Common myeloid progenitor, CD34-positive (primary cell): ENCODE measurements around the gene MRPL55.

ENCODE experiments used
- CTCF ChIA-PET: fragments of 350-600 bp; sonication (Branson Sonifier 250); formaldehyde crosslinking; loops from one replicate; lab custom pipeline; 2021; ENCODE audit warnings: antibody characterized with exemption; lab: Charles Lee
- POLR2A ChIA-PET: fragments of 350-600 bp; sonication (Branson Sonifier 250); formaldehyde crosslinking; loops from one replicate; lab custom pipeline; 2021; ENCODE audit warnings: antibody characterized with exemption; lab: Charles Lee
- DNase-seq, 3 donors: peaks; one replicate each; pipeline versions ENCODE4 v3.0.0 to v3.0.0-alpha.2; 2013
- H3K27ac ChIP-seq, 2 experiments: 1 replicate in 1 of 2; 2 replicates in 1 of 2; pipeline ENCODE4 v1.7.0; 2013; ENCODE audit warnings: inconsistent platforms in 2 of 2, low read length in 2 of 2, mild to moderate bottlenecking in 2 of 2, low read depth in 1 of 2, moderate library complexity in 1 of 2; ENCODE audit not compliant: severe bottlenecking in 2 of 2, insufficient read depth in 1 of 2, poor library complexity in 1 of 2
- H3K27me3 ChIP-seq, 5 experiments: replicated peaks in 2 of 5; 1 replicate in 3 of 5; 2 replicates in 2 of 5; pipeline versions ENCODE4 v1.6.1 to v1.7.0; 2013; ENCODE audit warnings: low read length in 4 of 5, mild to moderate bottlenecking in 2 of 5, moderate library complexity in 2 of 5, inconsistent platforms in 1 of 5; ENCODE audit not compliant: insufficient read depth in 5 of 5, control insufficient read depth in 4 of 5
- H3K36me3 ChIP-seq, 4 experiments: 1 replicate in 2 of 4; 2 replicates in 2 of 4; pipeline versions ENCODE4 v1.6.1 to v1.7.0; 2013; ENCODE audit warnings: low read length in 3 of 4, control low read depth in 1 of 4, mild to moderate bottlenecking in 1 of 4; ENCODE audit not compliant: control insufficient read depth in 4 of 4, insufficient read depth in 4 of 4
- H3K4me1 ChIP-seq, 4 experiments: 1 replicate in 3 of 4; 2 replicates in 1 of 4; pipeline versions ENCODE4 v1.6.1 to v1.7.1; 2013; ENCODE audit warnings: low read length in 3 of 4, mild to moderate bottlenecking in 3 of 4, control low read depth in 1 of 4, inconsistent platforms in 1 of 4, moderate library complexity in 1 of 4; ENCODE audit not compliant: control insufficient read depth in 4 of 4, insufficient read depth in 4 of 4; ENCODE audit errors: control extremely low read depth in 1 of 4
- H3K4me3 ChIP-seq, 7 experiments: 1 replicate in 4 of 7; 2 replicates in 3 of 7; pipeline versions ENCODE4 v1.5.1 to v1.7.0; 2013; ENCODE audit warnings: mild to moderate bottlenecking in 7 of 7, low read length in 6 of 7, moderate library complexity in 6 of 7, inconsistent platforms in 2 of 7, low read depth in 2 of 7, control low read depth in 1 of 7; ENCODE audit not compliant: insufficient read depth in 4 of 7, control insufficient read depth in 1 of 7; ENCODE audit errors: extremely low read depth in 1 of 7
- H3K9me3 ChIP-seq, 5 experiments: 1 replicate in 4 of 5; 2 replicates in 1 of 5; pipeline versions ENCODE4 v1.6.1 to v1.7.1; 2013; ENCODE audit warnings: low read length in 4 of 5, mild to moderate bottlenecking in 2 of 5, inconsistent platforms in 1 of 5, low read depth in 1 of 5, moderate library complexity in 1 of 5; ENCODE audit not compliant: control insufficient read depth in 4 of 5, insufficient read depth in 2 of 5; ENCODE audit errors: control extremely low read depth in 1 of 5
- WGBS: methylation state at CpG from one replicate; pipeline ENCODE4 v1.1.5; 2013; ENCODE audit not compliant: insufficient coverage; 5-methylcytosine and 5-hydroxymethylcytosine counted together

The MRPL55 gene

DNA sequence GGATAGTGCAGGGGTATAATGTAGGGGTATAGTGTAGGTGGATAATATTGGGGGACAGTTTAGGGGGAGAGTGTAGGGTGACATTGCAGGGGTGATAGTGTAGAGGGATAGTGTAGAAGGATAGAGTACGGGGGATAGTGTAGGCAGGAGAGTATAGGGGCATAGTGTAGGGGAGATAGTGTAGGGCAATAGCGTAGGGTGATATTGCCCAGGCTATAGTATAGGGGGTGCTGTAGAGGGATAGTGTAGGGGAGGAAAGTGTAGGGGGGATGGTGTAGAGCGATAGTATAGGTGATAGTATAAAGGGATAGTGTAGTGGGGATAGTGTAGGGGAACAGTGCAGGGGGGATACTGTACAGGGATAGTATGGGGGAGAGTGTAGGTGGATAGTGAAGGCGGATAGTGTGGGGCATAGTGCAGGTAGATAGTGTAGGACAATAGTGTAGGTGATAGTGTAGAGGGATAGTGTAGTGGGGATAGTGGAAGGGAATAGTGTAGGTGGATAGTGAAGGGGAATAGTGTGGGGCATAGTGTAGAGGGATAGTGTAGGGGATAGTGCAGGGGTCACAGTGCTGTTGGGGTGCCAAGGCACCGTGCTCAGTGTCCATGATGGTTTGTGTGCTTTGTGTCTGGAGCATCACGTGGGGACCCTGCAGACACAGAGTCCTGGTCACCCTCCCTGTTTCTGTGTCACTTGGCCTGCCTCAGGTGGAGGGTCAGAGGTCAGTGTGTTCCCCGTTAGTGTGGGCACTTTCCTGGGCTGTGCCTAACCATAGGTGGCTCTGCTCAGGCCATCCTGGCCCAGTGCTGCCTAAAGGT is 37.1 kb downstream of the MRPL55 start:
- no peaks in the 10 kb centered on the region for H3K9me3 ChIP-seq
- no peak overlapping the region for H3K27ac ChIP-seq
- ChIA-PET CTCF (no interaction called here), POLR2A (no interaction called here)
- peaks cover 0 to 61% (median 30%) of the 10 kb centered on the region in 5 experiments for H3K27me3 ChIP-seq
- no peaks in the 10 kb centered on the region for H3K4me1 ChIP-seq
- H3K36me3 ChIP-seq = no peaks in the 10 kb centered on the region
- no peak overlapping the region for H3K4me3 ChIP-seq
- 73% methylated on average over 7 of the region's 7 CpGs for WGBS
- DNase-seq = no peak

DNA sequence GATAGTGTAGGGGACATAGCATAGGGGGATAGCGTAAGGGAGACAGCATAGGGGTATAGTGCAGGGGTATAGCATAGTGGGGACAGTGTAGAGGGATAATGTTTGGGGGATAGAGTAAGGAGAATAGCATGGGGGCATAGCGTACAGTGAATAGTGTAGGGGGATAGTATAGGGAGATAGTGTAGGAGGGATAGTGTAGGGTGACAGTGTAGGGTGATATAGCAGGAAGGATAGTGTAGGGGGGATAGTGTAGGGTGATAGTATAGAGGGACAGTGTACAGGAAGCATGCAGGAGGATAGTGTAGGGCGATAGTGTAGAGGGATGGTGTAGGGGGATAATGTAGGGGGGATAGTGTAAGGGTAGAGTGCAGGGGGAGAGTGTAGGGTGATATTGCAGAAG is 38.2 kb downstream of the MRPL55 start:
- H3K9me3 ChIP-seq = no peaks in the 10 kb centered on the region
- H3K4me1 ChIP-seq = no peaks in the 10 kb centered on the region
- 74% methylated on average over 3 of the region's 3 CpGs for WGBS
- no peak overlapping the region for H3K4me3 ChIP-seq
- no peak overlapping the region for H3K27ac ChIP-seq
- H3K36me3 ChIP-seq = no peaks in the 10 kb centered on the region
- ChIA-PET POLR2A (no interaction called here), CTCF (no interaction called here)
- no peak for DNase-seq
- peaks cover 3 to 72% (median 33%) of the 10 kb centered on the region in 5 experiments for H3K27me3 ChIP-seq

DNA sequence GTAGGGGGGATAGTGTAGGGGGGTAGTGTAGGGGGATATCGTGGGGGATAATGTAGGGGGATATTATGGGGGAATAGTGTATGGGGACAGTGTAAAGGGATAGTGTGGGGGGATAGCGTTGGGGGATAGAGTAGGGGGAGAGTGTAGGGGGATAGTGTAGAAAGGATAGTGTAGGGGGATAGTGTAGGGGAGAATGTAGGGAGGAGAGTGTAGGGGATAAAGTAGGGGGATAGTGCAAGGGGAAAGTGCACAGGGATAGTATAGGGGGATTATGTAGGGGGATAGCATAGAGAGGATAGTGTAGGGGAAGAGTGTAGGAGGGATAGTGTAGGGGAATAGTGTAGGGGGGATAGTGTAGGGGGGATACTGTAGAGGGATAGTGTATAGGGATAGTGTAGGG is 38.9 kb downstream of the MRPL55 start:
- peaks cover 3 to 74% (median 33%) of the 10 kb centered on the region in 5 experiments for H3K27me3 ChIP-seq
- POLR2A ChIA-PET = no interaction called here
- CTCF ChIA-PET = no interaction called here
- WGBS = 17% methylated on average over 1 of the region's 2 CpGs
- H3K4me3 ChIP-seq = no peak overlapping the region
- no peak overlapping the region for H3K27ac ChIP-seq
- no peaks in the 10 kb centered on the region for H3K9me3 ChIP-seq
- no peaks in the 10 kb centered on the region for H3K36me3 ChIP-seq
- H3K4me1 ChIP-seq = no peaks in the 10 kb centered on the region
- DNase-seq = no peak

DNA sequence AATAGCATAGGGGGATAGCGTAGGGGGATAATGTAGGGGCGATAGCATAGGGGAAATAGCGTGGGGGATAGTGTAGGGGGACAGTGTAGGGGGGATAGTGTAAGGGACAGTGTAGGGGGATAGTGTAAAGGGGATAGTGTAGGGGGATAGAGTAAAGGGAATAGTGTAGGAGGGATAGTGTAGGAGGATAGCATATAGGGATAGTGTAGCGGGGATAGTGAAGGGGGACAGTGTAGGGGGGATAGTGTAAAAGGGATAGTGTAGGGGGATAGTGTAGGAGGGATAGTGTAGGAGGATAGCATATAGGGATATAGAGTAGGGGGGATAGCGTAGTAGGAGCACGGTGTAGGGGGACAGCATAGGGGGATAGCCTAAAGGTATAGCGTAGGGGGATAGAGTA is 40.7 kb downstream of the MRPL55 start:
- ChIA-PET CTCF (no interaction called here), POLR2A (no interaction called here)
- no peak overlapping the region for H3K4me3 ChIP-seq
- H3K36me3 ChIP-seq = no peaks in the 10 kb centered on the region
- no peaks in the 10 kb centered on the region for H3K4me1 ChIP-seq
- no peaks in the 10 kb centered on the region for H3K9me3 ChIP-seq
- WGBS = 70% methylated on average over 6 of the region's 7 CpGs
- DNase-seq = no peak
- H3K27ac ChIP-seq = no peak overlapping the region
- peaks cover 3 to 74% (median 33%) of the 10 kb centered on the region in 5 experiments for H3K27me3 ChIP-seq

DNA sequence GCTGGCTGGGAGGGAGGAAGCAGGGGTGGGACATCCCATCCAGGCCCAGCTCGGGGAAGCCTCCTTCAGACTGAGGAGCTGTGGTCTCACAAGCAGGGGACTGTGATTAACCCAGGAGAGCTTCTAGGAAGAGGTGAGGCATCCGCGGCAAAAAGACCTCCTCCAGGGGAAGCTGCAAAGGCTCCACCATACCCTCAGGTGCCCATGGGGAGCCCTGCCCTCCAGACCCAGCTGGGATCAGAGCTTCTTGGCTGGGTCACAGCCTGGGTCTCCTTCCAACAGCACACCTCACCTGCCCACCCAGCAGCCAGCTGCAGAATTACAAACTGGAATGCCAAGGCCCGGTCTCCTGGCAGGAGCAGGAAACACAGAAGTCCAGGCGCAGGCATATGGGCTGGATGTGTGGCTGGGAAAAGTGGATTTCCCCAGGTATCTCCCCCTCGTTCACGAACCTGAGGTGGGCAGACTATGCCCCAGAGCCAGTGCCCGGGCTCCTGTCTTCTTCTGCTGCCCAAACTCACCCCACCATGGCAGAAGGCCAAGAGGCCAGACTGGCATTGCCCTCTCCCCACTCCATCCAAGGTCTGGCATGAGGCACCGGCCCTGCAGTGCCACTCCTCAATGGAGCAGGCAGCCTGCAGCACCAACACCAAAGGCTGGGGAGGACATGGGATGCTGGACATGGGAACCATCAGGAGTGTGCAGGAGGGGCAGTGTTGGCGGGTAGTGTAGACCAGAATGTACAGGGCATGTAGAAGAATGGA is 42.0 kb downstream of the MRPL55 start:
- no peaks in the 10 kb centered on the region for H3K9me3 ChIP-seq
- peaks cover 3 to 82% (median 33%) of the 10 kb centered on the region in 5 experiments for H3K27me3 ChIP-seq
- H3K27ac ChIP-seq = no peak overlapping the region
- no peak overlapping the region for H3K4me3 ChIP-seq
- no peaks in the 10 kb centered on the region for H3K4me1 ChIP-seq
- 63% methylated on average over 10 of the region's 10 CpGs for WGBS
- DNase-seq = no peak
- ChIA-PET POLR2A (no interaction called here), CTCF (no interaction called here)
- no peaks in the 10 kb centered on the region for H3K36me3 ChIP-seq

DNA sequence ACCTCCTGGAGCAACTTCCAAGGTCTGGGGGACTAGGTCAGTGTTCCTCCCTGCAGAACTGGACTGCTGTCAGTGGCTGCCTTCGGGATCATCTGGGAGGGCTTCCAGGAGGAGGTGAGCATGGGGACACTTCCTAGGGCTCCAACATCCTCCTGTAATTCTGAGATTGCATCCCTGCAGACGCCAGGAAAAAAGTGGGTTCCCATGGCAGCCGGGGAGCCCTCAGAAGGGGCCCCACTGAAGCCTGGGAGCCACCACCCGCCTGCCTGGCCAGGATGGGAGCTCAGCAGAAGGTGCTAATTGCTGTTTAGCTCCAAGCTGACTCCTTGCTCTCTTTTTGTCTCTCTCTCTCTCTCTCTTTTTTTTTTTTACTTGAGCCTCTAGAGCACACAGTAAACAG is 42.7 kb downstream of the MRPL55 start:
- Histone ChIP-seq H3K27me3 (peaks cover 3 to 82% (median 33%) of the 10 kb centered on the region in 5 experiments), H3K9me3 (no peaks in the 10 kb centered on the region), H3K4me1 (no peaks in the 10 kb centered on the region), H3K36me3 (no peaks in the 10 kb centered on the region), H3K4me3 (no peak overlapping the region), H3K27ac (no peak overlapping the region)
- WGBS = 48% methylated on average over 4 of the region's 4 CpGs
- DNase-seq = no peak
- POLR2A ChIA-PET = no interaction called here
- CTCF ChIA-PET = interaction anchor here (0.8 kb wide), 1 partner anchor 25 kb away, joined by 3 read pairs; no protein-coding TSS in a partner anchor
